SHP77 (cell line): ENCODE results near the gene MPIG6B.

Source experiments
- DNase-seq, 2 experiments: peaks; one replicate each; lab custom pipeline; 2025; lab: John Stamatoyannopoulos, UW

Gene MPIG6B

GRCh38 chr6:31767096-31767645 is 44.0 kb downstream of the MPIG6B start:
- DNase-seq, result no peak

GRCh38 chr6:31768363-31769257 is 45.4 kb downstream of the MPIG6B start:
- DNase-seq, result no peak

DNA sequence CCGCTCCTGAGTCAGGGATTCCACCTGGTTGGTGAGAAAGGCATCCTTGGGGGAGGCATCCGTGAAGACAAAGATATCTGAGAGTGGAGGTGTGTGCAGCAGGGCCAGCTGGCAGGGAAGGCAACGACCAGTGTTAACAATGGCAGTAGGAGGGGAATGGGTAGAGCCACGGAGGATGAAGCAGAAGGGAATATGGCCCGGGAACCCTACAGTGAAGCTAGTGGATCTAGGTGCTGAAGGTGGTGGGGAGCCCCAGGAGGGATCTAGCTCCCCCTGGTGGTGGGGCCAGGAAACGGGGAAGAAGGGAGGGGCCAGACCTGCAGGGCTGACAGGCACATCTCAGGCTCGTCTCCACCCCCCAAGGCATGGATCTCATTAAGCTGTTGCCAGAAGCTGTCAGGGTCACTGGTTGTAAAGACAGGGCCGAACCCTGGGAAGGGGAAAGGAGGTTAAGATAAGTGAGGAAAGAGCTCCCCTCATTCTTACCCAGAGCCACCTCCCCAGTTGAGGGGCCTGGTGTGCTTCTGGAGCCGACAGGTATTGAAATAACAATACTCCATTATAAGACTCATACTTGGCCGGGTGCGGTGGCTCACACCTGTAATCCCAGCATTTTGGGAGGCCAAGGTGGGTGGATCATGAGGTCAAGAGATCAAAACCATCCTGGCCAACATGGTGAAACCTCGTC is 46.7 kb downstream of the MPIG6B start:
- DNase-seq, result peak; percentile 23 to 34

GRCh38 chr6:31770860-31771259 is 47.7 kb downstream of the MPIG6B start:
- no peak for DNase-seq

DNA sequence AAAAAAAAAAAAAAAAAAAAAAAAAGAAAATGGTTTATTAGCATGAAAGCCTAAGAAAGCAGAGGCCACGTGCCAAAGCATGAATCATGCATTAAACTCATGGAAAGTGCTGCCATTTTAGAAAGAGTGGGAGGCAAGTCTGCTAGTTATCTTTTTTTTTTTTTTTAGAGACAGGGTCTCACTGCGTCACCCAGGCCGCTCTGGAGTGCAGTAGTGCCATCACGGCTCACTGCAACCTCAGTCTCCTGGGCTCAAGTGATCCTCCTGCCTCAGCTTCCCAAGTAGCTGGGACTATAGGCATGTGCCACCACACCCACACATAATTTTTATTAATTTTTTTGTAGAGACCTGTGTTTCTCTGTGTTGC is 48.8 kb downstream of the MPIG6B start:
- DNase-seq, result no peak

DNA sequence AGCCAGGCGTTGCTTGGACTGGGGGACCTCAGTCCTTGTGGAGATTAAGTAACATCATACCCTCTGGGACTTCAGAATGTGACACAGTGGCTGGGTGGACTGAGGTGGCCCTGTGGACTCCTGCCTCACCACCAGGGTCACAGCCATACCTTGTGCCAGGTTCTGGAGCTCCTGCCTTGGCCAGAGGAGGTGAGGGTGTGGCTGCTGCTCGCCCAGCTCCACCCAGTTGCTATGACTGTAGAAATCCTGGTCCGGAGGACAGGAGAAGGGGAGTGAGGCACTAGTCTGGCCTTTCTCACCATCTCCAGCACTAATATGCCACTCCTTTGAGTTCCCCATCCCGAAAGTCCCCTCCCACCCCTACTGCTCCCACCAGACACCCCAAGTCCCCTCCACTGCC is 52.0 kb downstream of the MPIG6B start:
- no peak for DNase-seq

- no peak for DNase-seq
Measured at GRCh38 chr6:31775633-31776484, 52.7 kb downstream of the MPIG6B start.
